Muscle of arm (tissue), 12 donors: ENCODE measurements around the gene PDK2. TPM values are rescaled to one million over a fixed set of nuclear protein-coding genes. Genes with fewer than 3 reads are reported as not detected.

ENCODE experiments used
- DNase-seq: peaks from one replicate; pipeline ENCODE4 v3.0.0-alpha.2; 2013
- polyA plus RNA-seq, 12 donors: library from polyadenylated mRNA; unstranded; fragments of 120-200 nt; gene quantifications; one replicate each; pipeline ENCODE4 v1.2.1, GENCODE V29; 2013; ENCODE audit not compliant: insufficient read length in 12 of 12

Gene PDK2
- polyA plus RNA-seq, 12 donors, result 43.9 to 100 (median 57.3) TPM; not detected in 1

DNA sequence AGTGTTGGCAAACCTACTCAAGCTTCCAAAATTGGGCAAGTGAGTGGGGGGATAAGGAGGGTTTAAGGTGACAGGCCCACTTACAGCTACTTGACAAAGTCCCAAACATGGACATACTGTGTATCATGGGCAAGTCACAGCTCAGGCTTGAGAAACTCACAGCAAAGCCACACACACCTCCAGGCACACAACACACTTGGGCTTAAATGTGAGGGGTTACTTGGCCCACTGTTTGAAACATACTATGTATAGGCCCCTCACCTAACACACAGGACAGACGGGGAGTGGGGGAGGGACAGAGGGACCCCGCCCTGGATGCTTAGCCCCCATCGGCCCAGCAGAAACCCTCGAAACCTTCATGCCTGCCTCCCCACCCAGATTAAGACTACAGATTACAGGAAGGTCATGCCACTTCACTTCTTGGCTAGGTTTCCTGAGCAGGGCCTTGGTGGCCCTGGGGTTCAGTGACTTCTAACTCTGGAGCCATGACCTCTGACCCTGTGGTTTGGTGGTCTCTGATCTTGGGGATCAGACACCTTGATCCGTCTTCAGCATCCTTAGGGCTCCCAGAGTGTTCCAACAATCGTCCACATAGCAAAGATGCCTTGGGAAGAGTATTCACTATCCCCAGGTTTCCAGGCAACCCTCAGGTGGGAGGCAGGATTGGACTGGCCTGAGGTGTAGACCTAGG, 37.1 kb downstream of the PDK2 start:
- no peak for DNase-seq

DNA sequence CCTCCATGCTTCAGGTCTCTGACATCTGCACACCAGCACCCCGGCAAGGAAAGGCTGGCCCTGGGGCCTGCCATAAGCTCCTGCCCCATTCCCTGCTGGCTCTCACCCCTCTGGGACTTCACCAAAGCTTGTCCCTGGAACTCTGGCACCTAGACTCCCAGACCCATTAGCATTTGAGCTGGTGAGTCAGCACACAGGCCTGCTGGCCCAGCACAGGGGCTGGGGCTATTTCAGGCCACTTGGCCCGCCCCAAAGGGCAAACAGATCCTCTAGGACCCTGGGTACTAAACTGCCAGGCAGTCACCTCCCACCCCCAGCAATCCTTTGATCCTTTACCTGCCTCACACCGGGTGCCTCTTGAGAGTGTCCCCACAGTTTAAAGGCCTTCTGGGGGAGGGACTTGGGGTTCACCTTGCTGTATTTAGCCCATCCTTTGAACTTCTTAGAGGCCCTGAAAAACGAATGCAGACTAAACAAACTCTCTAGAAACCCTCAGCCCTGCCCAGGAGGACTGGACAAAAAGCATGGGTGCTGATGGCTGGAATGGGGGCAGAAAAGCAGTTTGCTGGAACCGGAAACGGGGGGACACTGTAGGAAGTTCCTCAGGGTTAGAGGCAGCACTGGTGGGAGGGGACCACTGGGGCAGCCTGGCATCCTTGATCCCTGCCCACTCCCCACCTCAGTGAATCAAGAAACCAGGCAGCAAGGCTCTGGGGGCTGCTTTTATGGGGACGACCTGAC, 38.0 kb downstream of the PDK2 start:
- no peak for DNase-seq

DNA sequence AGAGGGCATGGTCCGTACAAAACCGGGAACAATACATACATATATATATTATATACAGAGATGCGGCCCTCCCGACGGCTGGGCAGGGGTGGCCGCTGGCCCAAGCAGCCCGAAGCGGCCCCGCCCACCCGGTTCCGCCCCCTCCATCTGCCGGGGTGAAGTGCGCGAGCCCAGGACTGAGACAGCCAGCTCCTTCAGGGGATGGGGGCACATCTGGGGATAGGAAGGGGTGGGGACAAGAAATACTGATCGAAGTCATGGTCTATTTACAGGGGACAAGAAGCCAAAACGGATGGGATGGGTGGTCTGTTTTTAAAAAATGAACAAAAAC, 38.6 kb downstream of the PDK2 start:
- DNase-seq, result no peak

DNA sequence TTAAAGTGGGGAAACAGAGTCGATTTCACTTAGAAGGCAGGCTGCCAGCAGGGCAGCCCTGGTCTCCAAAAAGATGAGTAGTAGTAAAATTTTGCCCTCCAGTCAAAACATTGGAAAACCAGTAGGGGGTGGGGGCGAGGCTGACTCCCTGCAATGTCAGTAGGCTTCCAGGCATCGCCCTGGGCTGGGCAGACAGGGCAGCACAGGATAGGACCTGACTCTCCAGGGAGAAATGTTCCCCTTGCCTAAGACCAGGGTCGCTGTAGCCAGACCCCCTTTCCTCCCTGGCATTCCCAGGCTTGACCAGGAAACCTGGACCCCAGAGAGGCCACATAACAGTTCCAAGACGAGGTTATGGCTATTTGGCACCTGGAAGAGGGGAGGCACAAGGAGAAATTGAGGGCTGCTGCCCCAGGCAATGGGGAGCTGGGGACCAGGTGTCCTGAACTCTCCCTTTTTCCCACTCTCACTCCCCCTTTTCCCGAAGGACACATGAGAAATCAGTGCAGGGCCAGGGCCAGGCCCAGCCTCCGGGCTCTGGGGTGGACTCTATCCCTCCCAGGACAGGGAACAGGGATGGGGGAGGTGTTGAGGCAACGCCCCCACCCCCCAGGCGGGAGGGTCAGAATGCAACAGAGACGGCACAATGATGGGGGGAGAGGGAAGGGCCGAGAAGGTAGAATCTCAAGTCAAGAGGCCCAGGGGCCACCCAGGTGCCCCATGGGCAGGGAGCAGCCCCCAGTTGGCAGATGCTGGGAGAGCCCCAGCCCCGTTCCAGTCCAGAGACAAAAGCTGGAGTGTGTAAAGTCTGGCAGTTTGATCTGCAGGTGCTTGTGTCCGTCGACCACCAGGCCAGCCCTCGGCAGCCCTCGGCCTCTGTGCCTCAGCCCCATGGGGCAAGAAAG, 39.3 kb downstream of the PDK2 start:
- no peak for DNase-seq

GRCh38 chr17:50135316-50136095, 40.4 kb downstream of the PDK2 start:
- DNase-seq, result no peak

GRCh38 chr17:50136096-50136687, 41.0 kb downstream of the PDK2 start:
- DNase-seq, result no peak

DNA sequence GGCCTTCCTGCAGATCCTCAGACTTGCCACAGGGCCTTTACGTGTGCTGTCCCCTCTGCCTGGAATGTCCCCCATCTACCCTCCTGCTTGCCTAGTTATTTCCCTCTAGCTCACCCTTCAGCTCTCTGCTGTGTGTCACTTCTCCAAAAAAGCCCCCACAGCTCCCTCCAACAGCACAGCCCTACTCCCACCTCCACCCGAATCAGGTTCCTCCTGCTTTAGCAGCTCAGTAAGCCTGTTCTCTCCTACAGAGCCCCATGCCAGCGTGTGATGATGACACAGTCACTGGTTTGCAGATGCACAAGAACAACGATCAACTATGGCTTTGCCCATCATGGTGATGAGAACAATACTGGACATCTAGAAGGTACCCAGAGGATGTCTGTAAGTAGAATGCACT, 41.9 kb downstream of the PDK2 start:
- DNase-seq, result no peak

- DNase-seq, result no peak
Observed at GRCh38 chr17:50139185-50139783, 44.1 kb downstream of the PDK2 start.

- DNase-seq, result peak; percentile 77
Observed at GRCh38 chr17:50139950-50140885, 45.1 kb downstream of the PDK2 start.

DNA sequence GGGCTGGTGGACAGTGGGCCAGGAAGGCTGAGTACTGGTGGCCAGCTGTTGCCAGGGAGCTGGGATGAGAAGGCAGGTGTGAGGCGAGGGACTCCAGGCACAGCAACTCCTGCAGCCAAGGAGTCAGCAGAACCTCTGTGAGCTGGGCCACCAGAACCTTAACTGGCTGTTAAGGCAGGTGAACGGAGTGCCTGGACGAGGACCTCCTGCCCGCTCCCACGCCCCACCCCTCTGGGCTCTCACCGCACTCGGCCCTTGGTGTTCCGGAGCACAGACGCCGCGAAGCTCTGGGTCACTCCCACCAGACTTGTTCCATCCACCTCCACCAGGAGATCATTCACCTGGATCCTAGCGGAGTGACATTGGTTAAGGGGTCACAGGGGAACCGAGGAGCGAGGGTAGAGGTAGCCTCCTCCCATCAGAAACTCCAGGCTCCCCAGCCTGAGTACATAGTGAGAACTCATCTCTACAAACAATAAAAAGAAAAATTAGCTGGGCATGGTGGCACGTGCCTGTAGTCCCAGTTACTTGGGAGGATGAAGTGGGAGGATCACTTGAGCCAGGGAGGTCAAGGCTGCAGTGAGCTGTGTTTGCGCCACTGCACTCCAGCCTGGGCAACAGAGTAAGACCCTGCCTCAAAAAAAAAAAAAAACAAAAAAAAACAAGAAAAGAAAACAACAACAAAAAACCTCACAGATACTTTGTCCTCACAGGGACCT, 46.0 kb downstream of the PDK2 start:
- DNase-seq, result no peak

- DNase-seq, result no peak
Observed at GRCh38 chr17:50141745-50142110, 46.6 kb downstream of the PDK2 start.

GRCh38 chr17:50143461-50144176, 48.5 kb downstream of the PDK2 start:
- DNase-seq, result no peak

GRCh38 chr17:50144355-50144754, 49.2 kb downstream of the PDK2 start:
- no peak for DNase-seq

GRCh38 chr17:50144845-50145531, 49.8 kb downstream of the PDK2 start:
- DNase-seq, result no peak

- no peak for DNase-seq
Observed at GRCh38 chr17:50145532-50146229, 50.5 kb downstream of the PDK2 start.

DNA sequence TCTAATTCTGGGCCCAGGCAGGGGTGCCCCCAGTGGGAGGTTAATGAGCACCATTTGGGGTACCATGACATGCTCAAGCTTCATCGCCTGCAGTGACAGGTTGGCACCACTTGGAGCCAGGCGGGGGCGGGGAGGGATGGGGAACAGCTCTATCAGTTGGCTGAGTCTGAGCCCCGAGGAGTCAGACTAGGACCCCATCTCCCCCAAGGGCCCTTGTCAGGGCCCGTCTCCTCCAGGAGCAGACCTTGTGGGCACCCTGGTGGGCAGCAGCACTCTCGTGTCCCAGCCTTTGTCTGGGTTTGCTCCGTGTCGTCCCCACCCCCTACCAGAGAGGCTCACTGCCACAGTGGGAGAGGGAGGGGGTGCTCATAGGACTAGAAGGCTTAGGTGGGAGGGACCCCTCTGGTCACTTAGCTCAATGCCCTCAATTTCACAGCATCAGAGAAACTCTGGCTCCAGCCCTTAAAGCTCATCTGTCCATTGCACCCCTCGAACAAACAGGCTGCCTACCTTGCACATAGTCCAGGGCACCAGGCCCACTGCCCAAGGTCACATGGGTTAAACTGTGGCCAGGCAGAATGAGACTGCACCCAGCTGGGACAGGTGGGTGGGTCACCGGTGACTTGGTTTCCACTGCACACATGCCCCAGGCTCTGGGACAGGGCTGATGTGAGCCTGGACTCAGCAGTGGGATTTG, 51.2 kb downstream of the PDK2 start:
- DNase-seq, result no peak
